IPS-18c (cell line): ENCODE data around the gene TSC22D2.

Experiments used
- H3K4me3 ChIP-seq: 2 replicates; pipeline ENCODE4 v1.7.0; 2013; ENCODE audit warnings: low read depth, mild to moderate bottlenecking, low read length, moderate library complexity; ENCODE audit not compliant: insufficient read depth
- H3K9me3 ChIP-seq: one replicate; pipeline ENCODE4 v1.6.1; 2013; ENCODE audit warnings: mild to moderate bottlenecking, low read length, moderate library complexity; ENCODE audit not compliant: control insufficient read depth, insufficient read depth

The TSC22D2 gene

GRCh38 chr3:150377601-150378300 is 30.3 kb upstream of the TSC22D2 start:
- Histone ChIP-seq H3K9me3 (no peaks in the 10 kb centered on the region), H3K4me3 (no peak overlapping the region)

- Histone ChIP-seq H3K9me3 (no peaks in the 10 kb centered on the region), H3K4me3 (no peak overlapping the region)
Measured at GRCh38 chr3:150378301-150378748, 29.8 kb upstream of the TSC22D2 start.

- H3K4me3 ChIP-seq = no peak overlapping the region
- H3K9me3 ChIP-seq = no peaks in the 10 kb centered on the region
Measured at GRCh38 chr3:150379469-150379868, 28.6 kb upstream of the TSC22D2 start.

GRCh38 chr3:150384296-150385212 is 23.5 kb upstream of the TSC22D2 start:
- Histone ChIP-seq H3K4me3 (no peak overlapping the region), H3K9me3 (no peaks in the 10 kb centered on the region)

- Histone ChIP-seq H3K4me3 (no peak overlapping the region), H3K9me3 (no peaks in the 10 kb centered on the region)
Measured at GRCh38 chr3:150385296-150386242, 22.5 kb upstream of the TSC22D2 start.

GRCh38 chr3:150388498-150389418 is 19.3 kb upstream of the TSC22D2 start:
- Histone ChIP-seq H3K4me3 (no peak overlapping the region), H3K9me3 (no peaks in the 10 kb centered on the region)

- H3K9me3 ChIP-seq = no peaks in the 10 kb centered on the region
- no peak overlapping the region for H3K4me3 ChIP-seq
Measured at GRCh38 chr3:150390087-150390486, 18.0 kb upstream of the TSC22D2 start.

GRCh38 chr3:150391161-150391560 is 16.9 kb upstream of the TSC22D2 start:
- no peaks in the 10 kb centered on the region for H3K9me3 ChIP-seq
- no peak overlapping the region for H3K4me3 ChIP-seq

GRCh38 chr3:150393745-150394144 is 14.4 kb upstream of the TSC22D2 start:
- H3K4me3 ChIP-seq = no peak overlapping the region
- no peaks in the 10 kb centered on the region for H3K9me3 ChIP-seq

- Histone ChIP-seq H3K9me3 (no peaks in the 10 kb centered on the region), H3K4me3 (no peak overlapping the region)
Measured at GRCh38 chr3:150394606-150395005, 13.5 kb upstream of the TSC22D2 start.

GRCh38 chr3:150396491-150396890 is 11.6 kb upstream of the TSC22D2 start:
- Histone ChIP-seq H3K9me3 (no peaks in the 10 kb centered on the region), H3K4me3 (no peak overlapping the region)

GRCh38 chr3:150396956-150397550 is 11.0 kb upstream of the TSC22D2 start:
- Histone ChIP-seq H3K4me3 (no peak overlapping the region), H3K9me3 (no peaks in the 10 kb centered on the region)

GRCh38 chr3:150399060-150399459 is 9.0 kb upstream of the TSC22D2 start:
- H3K4me3 ChIP-seq = no peak overlapping the region

GRCh38 chr3:150401285-150401684 is 6.8 kb upstream of the TSC22D2 start:
- Histone ChIP-seq H3K9me3 (no peaks in the 10 kb centered on the region), H3K4me3 (no peak overlapping the region)

More at GRCh38 chr3:150399060-150399459, 9.0 kb upstream of the TSC22D2 start:
- H3K9me3 ChIP-seq = no peaks in the 10 kb centered on the region

- H3K9me3 ChIP-seq = no peaks in the 10 kb centered on the region
- no peak overlapping the region for H3K4me3 ChIP-seq
Measured at GRCh38 chr3:150402217-150402616, 5.9 kb upstream of the TSC22D2 start.

GRCh38 chr3:150404023-150404422 is 4.1 kb upstream of the TSC22D2 start:
- H3K9me3 ChIP-seq = no peaks in the 10 kb centered on the region
- no peak overlapping the region for H3K4me3 ChIP-seq
